Lung (tissue), 12 donors: ENCODE measurements around the gene ELOB. TPM values are rescaled to one million over a fixed set of nuclear protein-coding genes. Genes with fewer than 3 reads are reported as not detected.

ENCODE experiments used
- ATAC-seq: fragments of 200-7000 bp; cut with Tn5 transposase; one replicate; pipeline ENCODE4 v1.9.1; 2020; ENCODE audit warnings: moderate number of reproducible peaks; ENCODE audit not compliant: insufficient read depth, low FRiP score
- DNase-seq, 3 donors: peaks; one replicate each; pipeline ENCODE4 v3.0.0-alpha.2; 2013 to 2017
- H3K27ac ChIP-seq, 2 donors: one replicate each; pipeline ENCODE4 v1.5.1; 2013; ENCODE audit warnings: mild to moderate bottlenecking in 2 of 2, moderate library complexity in 2 of 2, control low read depth in 1 of 2, inconsistent platforms in 1 of 2, low read depth in 1 of 2, low read length in 1 of 2
- H3K27me3 ChIP-seq, 3 donors: one replicate each; pipeline ENCODE4 v1.5.1; 2013; ENCODE audit warnings: low read length in 2 of 3; ENCODE audit not compliant: control insufficient read depth in 3 of 3, insufficient read depth in 3 of 3
- H3K36me3 ChIP-seq, 4 donors: one replicate each; pipeline ENCODE4 v1.5.1; 2013; ENCODE audit warnings: low read length in 4 of 4, mild to moderate bottlenecking in 1 of 4, moderate library complexity in 1 of 4; ENCODE audit not compliant: control insufficient read depth in 4 of 4, insufficient read depth in 4 of 4
- H3K4me1 ChIP-seq, 5 donors: one replicate each; pipeline ENCODE4 v1.5.1; 2013; ENCODE audit warnings: low read length in 5 of 5, mild to moderate bottlenecking in 2 of 5, moderate library complexity in 1 of 5; ENCODE audit not compliant: control insufficient read depth in 5 of 5, insufficient read depth in 5 of 5
- H3K4me3 ChIP-seq: one replicate; pipeline ENCODE4 v1.5.1; 2013; ENCODE audit warnings: mild to moderate bottlenecking, control low read depth, moderate library complexity
- H3K9ac ChIP-seq, 2 donors: one replicate each; pipeline ENCODE4 v1.5.1; 2013; ENCODE audit warnings: low read length in 2 of 2, control low read depth in 1 of 2; ENCODE audit not compliant: insufficient read depth in 1 of 2
- H3K9me3 ChIP-seq, 4 donors: one replicate each; pipeline ENCODE4 v1.5.1; 2013; ENCODE audit warnings: low read length in 3 of 4, mild to moderate bottlenecking in 1 of 4, moderate library complexity in 1 of 4; ENCODE audit not compliant: control insufficient read depth in 4 of 4, insufficient read depth in 3 of 4
- CTCF ChIP-seq: IDR thresholded peaks from 2 replicates; pipeline ENCODE4 v1.5.1; 2012; ENCODE audit warnings: mild to moderate bottlenecking; ENCODE audit errors: control extremely low read depth, extremely low read depth
- WGBS, 2 donors: extraction: QIAGEN DNeasy Blood & Tissue Kit; methylation state at CpG; one replicate each; pipeline ENCODE4 v1.1.7; 2013; 5-methylcytosine and 5-hydroxymethylcytosine counted together
- polyA plus RNA-seq, 2 donors: library from polyadenylated mRNA; stranded (reverse); fragments of 200-250 nt; gene quantifications; one replicate each; pipeline ENCODE4 v1.2.1, GENCODE V29; 2013
- total RNA-seq, 2 donors: library from RNA; depleted of rRNA in 1 of 2; stranded (reverse); fragments of >200 nt in 1 of 2; gene quantifications; one replicate each; pipeline ENCODE4 v1.2.1, GENCODE V29; 2014 to 2021
- donor health status: control.
- donor health status: control.
- donor health status: Bipolar disorder and iron deficiency.
- donor health status: healthy.
- donor health status: DM: yes; HTN: yes; CAD: no.

ELOB gene
- total and polyA plus RNA-seq, 4 donors, result 87.0 to 740 (median 346) TPM

GRCh38 chr16:2818272-2818876, 41.3 kb upstream of the ELOB start:
- no peaks in the 10 kb centered on the region for H3K9me3 ChIP-seq
- H3K36me3 ChIP-seq, result no peaks in the 10 kb centered on the region
- H3K9ac ChIP-seq, result no peak overlapping the region
- no peak for TF ChIP-seq CTCF
- peaks cover 0 to 6% (median 0%) of the 10 kb centered on the region in 3 donors for H3K27me3 ChIP-seq
- 83 to 91% methylated on average over 10 of the region's 10 CpGs for WGBS, 2 donors
- DNase-seq (no peak), ATAC-seq (no peak)
- H3K4me1 ChIP-seq, result no peaks in the 10 kb centered on the region
- H3K4me3 ChIP-seq, result no peak overlapping the region
- no peak overlapping the region for H3K27ac ChIP-seq

GRCh38 chr16:2817340-2818271, 40.5 kb upstream of the ELOB start:
- Histone ChIP-seq H3K9ac (no peak overlapping the region), H3K36me3 (no peaks in the 10 kb centered on the region), H3K27me3 (peaks cover 0 to 6% (median 0%) of the 10 kb centered on the region in 3 donors), H3K9me3 (no peaks in the 10 kb centered on the region), H3K4me1 (no peaks in the 10 kb centered on the region), H3K4me3 (no peak overlapping the region), H3K27ac (no peak overlapping the region)
- WGBS, 2 donors, result 74 to 84% methylated on average over 62 to 68 of the region's 68 CpGs
- ATAC-seq (no peak), DNase-seq (no peak)
- TF ChIP-seq CTCF, result no peak

- no peaks in the 10 kb centered on the region for H3K4me1 ChIP-seq
- no peak within 1 kb of the TSS for H3K27ac ChIP-seq
- TF ChIP-seq CTCF, result no peak
- H3K4me3 ChIP-seq, result no peak within 1 kb of the TSS
- ATAC-seq (no peak), DNase-seq (no peak)
- WGBS, 2 donors, result 66 to 73% methylated on average over 28 of the region's 28 CpGs
- H3K9me3 ChIP-seq, result no peaks in the 10 kb centered on the region
- no peaks in the 10 kb centered on the region for H3K36me3 ChIP-seq
- no peak within 1 kb of the TSS for H3K9ac ChIP-seq
- peaks cover 0 to 6% (median 0%) of the 10 kb centered on the region in 3 donors for H3K27me3 ChIP-seq
These were observed 39.8 kb upstream of the ELOB start, which contains the start of gene PRSS21 for GRCh38 chr16:2816751-2817339. TSS of gene PRSS21 (plus strand) at chr16:2817237. CDS start at chr16:2817269, 32 bp downstream.
